ENCODE measurements around the gene SLC7A9. TPM values are rescaled to one million over a fixed set of nuclear protein-coding genes. Genes with fewer than 3 reads are reported as not detected.

Gene SLC7A9
- total RNA-seq, 1 donor from 2014 or later = 0.64 TPM

GRCh38 chr19:32831611-32832010 lies 38.0 kb downstream of the SLC7A9 start:
- no peak overlapping the region for H3K4me3 Mint-ChIP-seq (ENCODE audit: unreplicated experiment)
- H3K27ac Mint-ChIP-seq (ENCODE audit: unreplicated experiment) = no peak overlapping the region
- H3K36me3 Mint-ChIP-seq (ENCODE audit: unreplicated experiment) = no peaks in the 10 kb centered on the region
- no peak for DNase-seq
- peaks cover 2% of the 10 kb centered on the region for H3K27me3 Mint-ChIP-seq (ENCODE audit: unreplicated experiment)
- TF ChIP-seq CTCF (IDR thresholded peaks at IDR 0.05; ENCODE audit: partially characterized antibody, unreplicated experiment) = no peak
- no peaks in the 10 kb centered on the region for H3K4me1 Mint-ChIP-seq (ENCODE audit: low read depth, unreplicated experiment)
- H3K9me3 Mint-ChIP-seq (ENCODE audit: unreplicated experiment) = peaks cover 2% of the 10 kb centered on the region

GRCh38 chr19:32830231-32831014 lies 39.1 kb downstream of the SLC7A9 start:
- DNase-seq = no peak
- Mint-ChIP-seq H3K27ac (ENCODE audit: unreplicated experiment) (no peak overlapping the region), H3K4me3 (ENCODE audit: unreplicated experiment) (no peak overlapping the region), H3K36me3 (ENCODE audit: unreplicated experiment) (no peaks in the 10 kb centered on the region), H3K4me1 (ENCODE audit: low read depth, unreplicated experiment) (no peaks in the 10 kb centered on the region), H3K27me3 (ENCODE audit: unreplicated experiment) (no peaks in the 10 kb centered on the region), H3K9me3 (ENCODE audit: unreplicated experiment) (peaks cover 2% of the 10 kb centered on the region)
- no peak for TF ChIP-seq CTCF (IDR thresholded peaks at IDR 0.05; ENCODE audit: partially characterized antibody, unreplicated experiment)

- no peak for TF ChIP-seq CTCF (IDR thresholded peaks at IDR 0.05; ENCODE audit: partially characterized antibody, unreplicated experiment)
- Mint-ChIP-seq H3K27me3 (ENCODE audit: unreplicated experiment) (no peaks in the 10 kb centered on the region), H3K27ac (ENCODE audit: unreplicated experiment) (no peak overlapping the region), H3K4me1 (ENCODE audit: low read depth, unreplicated experiment) (peaks cover 6% of the 10 kb centered on the region), H3K4me3 (ENCODE audit: unreplicated experiment) (no peak overlapping the region), H3K36me3 (ENCODE audit: unreplicated experiment) (no peaks in the 10 kb centered on the region), H3K9me3 (ENCODE audit: unreplicated experiment) (peaks cover 2% of the 10 kb centered on the region)
- DNase-seq = no peak
Observed at GRCh38 chr19:32829345-32829896, 40.1 kb downstream of the SLC7A9 start.

DNA sequence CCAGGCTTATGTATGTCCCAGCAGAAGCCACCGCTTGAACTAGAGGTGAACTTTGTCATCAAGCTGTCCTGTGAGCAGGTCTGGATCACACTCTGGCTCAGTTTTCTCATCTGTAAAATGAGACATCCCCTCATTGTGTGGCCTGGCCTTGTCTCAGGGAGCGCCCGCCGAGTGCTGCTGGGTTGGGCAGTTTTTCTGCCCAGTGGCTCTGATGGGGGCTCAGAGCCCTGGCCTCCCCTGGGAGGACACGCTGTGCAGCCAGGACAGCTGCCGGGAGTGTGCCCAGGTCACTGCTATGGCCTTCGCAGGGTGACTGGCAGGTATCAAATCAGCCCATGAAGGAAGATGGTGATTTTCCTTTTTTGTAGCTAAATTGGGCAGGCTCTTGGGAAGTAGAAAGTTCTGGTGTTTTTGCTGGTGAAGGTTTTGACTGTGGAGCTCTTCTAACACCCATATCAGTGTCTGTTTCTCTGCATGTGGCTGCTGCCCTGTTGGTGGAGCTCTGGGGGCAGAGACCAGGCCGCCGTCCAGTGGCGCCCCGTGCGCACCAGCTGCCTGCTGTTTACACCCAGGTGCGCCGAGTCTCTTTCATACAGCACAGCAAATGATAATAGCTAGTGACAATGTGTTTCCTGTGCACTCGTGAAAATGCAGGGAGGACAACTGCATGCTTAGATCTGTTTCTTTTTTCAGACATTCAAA lies 40.8 kb downstream of the SLC7A9 start:
- no peak overlapping the region for H3K27ac Mint-ChIP-seq (ENCODE audit: unreplicated experiment)
- peaks cover 3% of the 10 kb centered on the region for H3K27me3 Mint-ChIP-seq (ENCODE audit: unreplicated experiment)
- peaks cover 6% of the 10 kb centered on the region for H3K4me1 Mint-ChIP-seq (ENCODE audit: low read depth, unreplicated experiment)
- H3K36me3 Mint-ChIP-seq (ENCODE audit: unreplicated experiment) = no peaks in the 10 kb centered on the region
- TF ChIP-seq CTCF (IDR thresholded peaks at IDR 0.05; ENCODE audit: partially characterized antibody, unreplicated experiment) = no peak
- peaks cover 2% of the 10 kb centered on the region for H3K9me3 Mint-ChIP-seq (ENCODE audit: unreplicated experiment)
- no peak for DNase-seq
- H3K4me3 Mint-ChIP-seq (ENCODE audit: unreplicated experiment) = no peak overlapping the region

- no peak for TF ChIP-seq CTCF (IDR thresholded peaks at IDR 0.05; ENCODE audit: partially characterized antibody, unreplicated experiment)
- Mint-ChIP-seq H3K4me3 (ENCODE audit: unreplicated experiment) (no peak overlapping the region), H3K27me3 (ENCODE audit: unreplicated experiment) (peaks cover 3% of the 10 kb centered on the region), H3K27ac (ENCODE audit: unreplicated experiment) (no peak overlapping the region), H3K4me1 (ENCODE audit: low read depth, unreplicated experiment) (peaks cover 6% of the 10 kb centered on the region), H3K36me3 (ENCODE audit: unreplicated experiment) (no peaks in the 10 kb centered on the region), H3K9me3 (ENCODE audit: unreplicated experiment) (peaks cover 2% of the 10 kb centered on the region)
- DNase-seq = no peak
Observed at GRCh38 chr19:32828139-32828538, 41.4 kb downstream of the SLC7A9 start.
